Tibial nerve (tissue), 4 donors: ENCODE data around the gene WNT8A.
"Not testable (repeated sequence)": the region's sequence is repeated elsewhere in the genome, so short reads cannot be mapped to it uniquely, and the experiment has no call there.

Experiments used
- EP300 ChIP-seq, 2 donors: sonication (generic); formaldehyde crosslinking; IDR thresholded peaks; one replicate each; pipeline ENCODE4 v1.6.1; 2017; ENCODE audit warnings: antibody characterized with exemption in 2 of 2, mild to moderate bottlenecking in 1 of 2
- TF ChIP-seq, protein P1 (sequence below), 5 experiments: fragments of 200-600 bp in 3 of 5; fragments of 450-650 bp in 2 of 5; sonication (generic) in 3 of 5; IDR thresholded peaks; one replicate each; pipeline ENCODE4 v1.5.1; 2016 to 2019; ENCODE audit warnings: antibody characterized with exemption in 5 of 5, mild to moderate bottlenecking in 3 of 5, moderate library complexity in 2 of 5

- TF ChIP-seq, protein P1, sequence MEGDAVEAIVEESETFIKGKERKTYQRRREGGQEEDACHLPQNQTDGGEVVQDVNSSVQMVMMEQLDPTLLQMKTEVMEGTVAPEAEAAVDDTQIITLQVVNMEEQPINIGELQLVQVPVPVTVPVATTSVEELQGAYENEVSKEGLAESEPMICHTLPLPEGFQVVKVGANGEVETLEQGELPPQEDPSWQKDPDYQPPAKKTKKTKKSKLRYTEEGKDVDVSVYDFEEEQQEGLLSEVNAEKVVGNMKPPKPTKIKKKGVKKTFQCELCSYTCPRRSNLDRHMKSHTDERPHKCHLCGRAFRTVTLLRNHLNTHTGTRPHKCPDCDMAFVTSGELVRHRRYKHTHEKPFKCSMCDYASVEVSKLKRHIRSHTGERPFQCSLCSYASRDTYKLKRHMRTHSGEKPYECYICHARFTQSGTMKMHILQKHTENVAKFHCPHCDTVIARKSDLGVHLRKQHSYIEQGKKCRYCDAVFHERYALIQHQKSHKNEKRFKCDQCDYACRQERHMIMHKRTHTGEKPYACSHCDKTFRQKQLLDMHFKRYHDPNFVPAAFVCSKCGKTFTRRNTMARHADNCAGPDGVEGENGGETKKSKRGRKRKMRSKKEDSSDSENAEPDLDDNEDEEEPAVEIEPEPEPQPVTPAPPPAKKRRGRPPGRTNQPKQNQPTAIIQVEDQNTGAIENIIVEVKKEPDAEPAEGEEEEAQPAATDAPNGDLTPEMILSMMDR (IDR thresholded peaks at IDR 0.05), result not testable (repeated sequence)
- not testable (repeated sequence) for TF ChIP-seq EP300 (IDR thresholded peaks at IDR 0.05)
Observed at GRCh38 chr5:138070026-138070425, 13.8 kb upstream of the WNT8A start.
